Keratinocyte (primary cell): ENCODE data around the gene NT5DC2. TPM values are rescaled to one million over a fixed set of nuclear protein-coding genes. Genes with fewer than 3 reads are reported as not detected.

ENCODE experiments used
- DNase-seq: peaks from one replicate; pipeline ENCODE4 v3.0.0-alpha.2; 2011; ENCODE audit warnings: low read depth, missing footprints, low spot score
- FAIRE-seq: peaks from 2 replicates; lab custom pipeline; 2011; peaks lifted over from hg19 to GRCh38; lab: Jason Lieb, UNC
- H2AFZ ChIP-seq: 2 replicates; pipeline ENCODE4 v1.6.0; 2012; ENCODE audit warnings: low read length, control low read depth, inconsistent platforms; ENCODE audit not compliant: control insufficient read depth
- H3K27ac ChIP-seq: 2 replicates; pipeline ENCODE4 v1.5.1; 2011; ENCODE audit warnings: low read length; ENCODE audit not compliant: control insufficient read depth, insufficient read depth
- H3K27me3 ChIP-seq: 3 replicates; pipeline ENCODE4 v1.6.0; 2011; ENCODE audit warnings: low read length; ENCODE audit not compliant: control insufficient read depth, insufficient read depth; ENCODE audit errors: extremely low read depth
- H3K36me3 ChIP-seq, 2 experiments: 2 replicates in 1 of 2; 3 replicates in 1 of 2; pipeline ENCODE4 v1.5.1; 2011; ENCODE audit warnings: low read length in 2 of 2, mild to moderate bottlenecking in 1 of 2; ENCODE audit not compliant: control insufficient read depth in 2 of 2, insufficient read depth in 2 of 2; ENCODE audit errors: extremely low read depth in 1 of 2
- H3K4me1 ChIP-seq: 3 replicates; pipeline ENCODE4 v1.5.1; 2011; ENCODE audit warnings: low read length; ENCODE audit not compliant: control insufficient read depth, insufficient read depth; ENCODE audit errors: extremely low read depth
- H3K4me2 ChIP-seq: 3 replicates; pipeline ENCODE4 v1.6.0; 2011; ENCODE audit warnings: low read depth, low read length; ENCODE audit not compliant: control insufficient read depth, insufficient read depth; ENCODE audit errors: extremely low read depth
- H3K4me3 ChIP-seq, 3 experiments: fragments of 200-600 bp in 1 of 3; sonication (generic) in 1 of 3; 2 replicates in 2 of 3; 3 replicates in 1 of 3; pipeline ENCODE4 v1.5.1; 2011 to 2016; ENCODE audit warnings: low read length in 3 of 3, mild to moderate bottlenecking in 3 of 3, control low read depth in 2 of 3, inconsistent platforms in 1 of 3, low read depth in 1 of 3, mixed read lengths in 1 of 3, mixed run types in 1 of 3, moderate library complexity in 1 of 3; ENCODE audit not compliant: control insufficient read depth in 2 of 3, insufficient read depth in 2 of 3; ENCODE audit errors: extremely low read depth in 1 of 3
- H3K79me2 ChIP-seq: 2 replicates; pipeline ENCODE4 v1.6.0; 2012; ENCODE audit warnings: low read length; ENCODE audit not compliant: control insufficient read depth, insufficient read depth
- H3K9ac ChIP-seq: 3 replicates; pipeline ENCODE4 v1.6.0; 2011; ENCODE audit warnings: low read length; ENCODE audit not compliant: control insufficient read depth, insufficient read depth; ENCODE audit errors: extremely low read depth
- H3K9me1 ChIP-seq: 3 replicates; pipeline ENCODE4 v1.6.0; 2011; ENCODE audit warnings: low read length; ENCODE audit not compliant: control insufficient read depth, insufficient read depth; ENCODE audit errors: extremely low read depth
- H3K9me3 ChIP-seq: 2 replicates; pipeline ENCODE4 v1.5.1; 2012; ENCODE audit warnings: low read depth, low read length; ENCODE audit not compliant: control insufficient read depth
- H4K20me1 ChIP-seq: 3 replicates; pipeline ENCODE4 v1.6.0; 2011; ENCODE audit warnings: low read length; ENCODE audit not compliant: control insufficient read depth, insufficient read depth; ENCODE audit errors: extremely low read depth
- EZH2 ChIP-seq: IDR thresholded peaks from one replicate; pipeline ENCODE4 v1.6.1; 2012; ENCODE audit warnings: inconsistent platforms, mild to moderate bottlenecking, low read length, moderate library complexity
- dilution Hi-C: fragments of 300-500 bp; cut with MboI; formaldehyde crosslinking; loops from one replicate; pipeline ENCODE4 v1.7.0; 2020; ENCODE audit warnings: low sequenced_read_pairs; ENCODE audit not compliant: extremely low pct_ligation_motif_present
- polyA plus RNA-seq, 5 experiments: library from polyadenylated mRNA; depleted of rRNA in 3 of 5; stranded (reverse) in 3 of 5; stranded (forward) in 1 of 5; unstranded in 1 of 5; fragments of >200 nt; gene quantifications; 1 replicate in 1 of 5; 2 replicates in 3 of 5; 3 replicates in 1 of 5; pipeline versions ENCODE4 v1.2.1 to v1.2.3, GENCODE V29; 2011 to 2012; ENCODE audit warnings: missing spikeins in 2 of 5, low read depth in 1 of 5, low replicate concordance in 1 of 5
- TF ChIP-seq, protein P1 (sequence below), 3 experiments: IDR thresholded peaks in 1 of 3; conservative IDR thresholded peaks in 1 of 3; optimal IDR thresholded peaks in 1 of 3; 2 replicates in 2 of 3; 3 replicates in 1 of 3; pipeline versions ENCODE3 to v1.5.1; 2011; ENCODE audit warnings: low read length in 3 of 3, mild to moderate bottlenecking in 3 of 3, moderate library complexity in 2 of 3, control low read depth in 1 of 3, inconsistent platforms in 1 of 3; ENCODE audit not compliant: insufficient read depth in 2 of 3; ENCODE audit errors: extremely low read depth in 1 of 3

NT5DC2 gene
- polyA plus RNA-seq, 1 donor (not counting 4 experiments of a cell fraction or from before 2014, with no cell fraction given), result 54.7 TPM

DNA sequence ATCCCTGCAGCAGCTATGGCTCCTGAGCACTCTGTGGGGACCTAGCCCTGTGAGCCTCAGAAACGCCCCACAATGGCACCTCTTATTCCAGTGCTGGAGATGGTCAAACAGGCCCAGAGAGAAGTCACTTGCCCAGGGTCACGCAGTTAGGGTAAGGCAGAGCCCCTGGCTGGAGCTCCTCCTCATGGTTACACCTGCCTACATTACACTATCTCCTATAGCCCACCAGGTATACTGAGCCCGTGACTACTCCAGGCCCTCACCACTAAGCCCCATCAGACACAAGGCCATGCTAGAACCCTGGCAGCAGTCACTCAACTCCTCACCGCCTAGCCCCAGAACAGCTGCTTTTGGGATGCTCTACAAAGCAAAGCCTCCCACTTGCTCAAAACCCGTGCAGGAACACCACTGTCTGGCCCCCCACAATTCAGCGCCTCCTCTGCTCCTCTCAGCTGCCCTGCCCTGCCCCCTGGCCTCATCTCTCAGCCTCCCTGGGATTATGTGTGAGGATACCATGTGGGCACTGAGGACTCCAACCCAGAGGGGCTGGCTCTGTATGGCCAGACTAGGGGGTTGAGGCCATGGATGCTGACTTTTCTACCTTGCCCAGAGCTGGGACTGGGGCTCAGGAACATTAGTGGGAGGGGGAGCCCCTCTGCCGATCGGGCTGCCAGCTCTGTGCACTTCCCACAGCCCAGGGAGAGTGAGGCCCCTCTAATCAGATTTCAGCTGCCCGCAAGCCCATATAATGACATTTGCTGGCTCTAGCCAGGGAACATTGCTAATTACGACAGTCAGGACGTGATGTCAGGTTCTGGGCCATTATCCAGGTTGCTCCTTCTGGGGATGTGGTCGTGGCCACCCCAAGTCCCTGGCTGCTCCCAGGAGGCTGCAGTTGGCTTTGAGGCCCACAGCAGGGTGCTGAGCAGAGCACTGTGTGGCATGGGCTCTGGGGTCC, 4.0 kb downstream of the NT5DC2 start:
- Histone ChIP-seq H2AFZ (no peak overlapping the region), H3K9me3 (no peaks in the 10 kb centered on the region), H3K9ac (no peak overlapping the region), H3K9me1 (peaks cover 3% of the 10 kb centered on the region), H3K27me3 (no peaks in the 10 kb centered on the region), H3K27ac (no peak overlapping the region), H4K20me1 (no peaks in the 10 kb centered on the region), H3K79me2 (peaks cover 11% of the 10 kb centered on the region), H3K4me2 (no peak overlapping the region), H3K4me3 (no peak overlapping the region), H3K4me1 (peaks cover 32% of the 10 kb centered on the region), H3K36me3 (peaks cover 8 to 15% of the 10 kb centered on the region in 2 experiments)
- FAIRE-seq, result no peak
- dilution Hi-C loops, result no loop called here
- no peak for TF ChIP-seq EZH2
- TF ChIP-seq, protein P1, sequence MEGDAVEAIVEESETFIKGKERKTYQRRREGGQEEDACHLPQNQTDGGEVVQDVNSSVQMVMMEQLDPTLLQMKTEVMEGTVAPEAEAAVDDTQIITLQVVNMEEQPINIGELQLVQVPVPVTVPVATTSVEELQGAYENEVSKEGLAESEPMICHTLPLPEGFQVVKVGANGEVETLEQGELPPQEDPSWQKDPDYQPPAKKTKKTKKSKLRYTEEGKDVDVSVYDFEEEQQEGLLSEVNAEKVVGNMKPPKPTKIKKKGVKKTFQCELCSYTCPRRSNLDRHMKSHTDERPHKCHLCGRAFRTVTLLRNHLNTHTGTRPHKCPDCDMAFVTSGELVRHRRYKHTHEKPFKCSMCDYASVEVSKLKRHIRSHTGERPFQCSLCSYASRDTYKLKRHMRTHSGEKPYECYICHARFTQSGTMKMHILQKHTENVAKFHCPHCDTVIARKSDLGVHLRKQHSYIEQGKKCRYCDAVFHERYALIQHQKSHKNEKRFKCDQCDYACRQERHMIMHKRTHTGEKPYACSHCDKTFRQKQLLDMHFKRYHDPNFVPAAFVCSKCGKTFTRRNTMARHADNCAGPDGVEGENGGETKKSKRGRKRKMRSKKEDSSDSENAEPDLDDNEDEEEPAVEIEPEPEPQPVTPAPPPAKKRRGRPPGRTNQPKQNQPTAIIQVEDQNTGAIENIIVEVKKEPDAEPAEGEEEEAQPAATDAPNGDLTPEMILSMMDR (optimal IDR thresholded peaks at IDR 0.05 in 1 of 3, IDR thresholded peaks at IDR 0.05 in 1 of 3, conservative IDR thresholded peaks at IDR 0.05 in 1 of 3; ENCODE audit: extremely low read depth in 1 of 3, insufficient read depth in 2 of 3, low read length in 3 of 3), result no peak
- DNase-seq, result no peak

DNA sequence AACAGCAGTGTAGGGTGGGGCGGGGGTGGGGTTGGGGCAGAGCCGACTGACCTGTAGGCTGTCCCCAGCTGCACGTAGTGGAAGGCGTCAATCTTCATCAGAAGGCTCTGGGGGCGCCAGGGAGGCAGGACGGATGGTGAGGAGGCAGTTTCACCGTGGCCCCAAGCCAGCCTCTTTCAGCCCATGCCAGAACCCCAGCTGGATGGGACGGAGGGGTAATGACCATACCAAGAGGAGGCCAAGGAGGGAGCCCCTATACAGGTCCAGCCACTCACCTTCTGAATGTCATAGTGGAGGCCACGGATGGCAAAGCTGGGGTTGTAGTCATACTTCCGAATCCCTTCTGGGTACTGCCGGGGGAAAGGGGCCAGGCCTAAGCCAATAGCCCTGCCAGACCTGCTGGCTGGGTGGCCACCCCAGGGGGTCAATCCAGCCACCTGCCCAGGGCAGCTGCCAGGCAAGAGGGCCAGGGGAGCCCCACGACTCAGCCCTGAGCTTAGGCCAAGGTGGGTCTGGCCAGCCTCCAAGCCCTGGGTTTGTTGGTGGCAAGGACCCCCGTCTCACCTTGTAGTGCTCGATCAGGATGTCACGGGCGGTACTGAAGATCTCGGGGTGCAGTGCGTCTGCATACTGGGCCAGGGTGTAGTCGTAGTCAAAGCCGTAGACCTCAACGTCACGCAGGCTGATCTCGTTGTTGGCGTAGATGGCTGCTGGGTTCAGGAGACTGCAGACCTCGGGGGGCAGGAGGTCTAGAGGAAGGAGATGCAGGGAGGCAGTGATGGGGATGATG, 4.9 kb downstream of the NT5DC2 start:
- no peak for DNase-seq
- no peaks in the 10 kb centered on the region for H3K27me3 ChIP-seq
- dilution Hi-C loops, result no loop called here
- TF ChIP-seq, protein P1 (optimal IDR thresholded peaks at IDR 0.05 in 1 of 3, IDR thresholded peaks at IDR 0.05 in 1 of 3, conservative IDR thresholded peaks at IDR 0.05 in 1 of 3; ENCODE audit: extremely low read depth in 1 of 3, insufficient read depth in 2 of 3, low read length in 3 of 3), result no peak
- TF ChIP-seq EZH2, result no peak
- no peak overlapping the region for H3K4me3 ChIP-seq
- H4K20me1 ChIP-seq, result no peaks in the 10 kb centered on the region
- peaks cover 12 to 19% of the 10 kb centered on the region in 2 experiments for H3K36me3 ChIP-seq
- H3K9me1 ChIP-seq, result peaks cover 3% of the 10 kb centered on the region
- H3K27ac ChIP-seq, result no peak overlapping the region
- FAIRE-seq, result no peak
- peaks cover 11% of the 10 kb centered on the region for H3K79me2 ChIP-seq
- H2AFZ ChIP-seq, result no peak overlapping the region
- H3K4me1 ChIP-seq, result peaks cover 31% of the 10 kb centered on the region
- no peaks in the 10 kb centered on the region for H3K9me3 ChIP-seq
- H3K4me2 ChIP-seq, result no peak overlapping the region
- H3K9ac ChIP-seq, result no peak overlapping the region
